Activated T-cell treated with anti-CD3 and anti-CD28 coated beads, Interleukin-2, amount 50 U/mL, for 1 hour (primary cell): ENCODE results near the gene WDR87.
"Not testable (repeated sequence)": the region's sequence is repeated elsewhere in the genome, so short reads cannot be mapped to it uniquely, and the experiment has no call there.

Source experiments
- DNase-seq: peaks from one replicate; pipeline ENCODE4 v3.0.0-alpha.2; 2020

WDR87 gene

GRCh38 chr19:37929355-37929923 is 23.0 kb upstream of the WDR87 start:
- DNase-seq: no peak

GRCh38 chr19:37928527-37929286 is 22.3 kb upstream of the WDR87 start:
- DNase-seq: no peak

GRCh38 chr19:37926711-37927110 is 20.3 kb upstream of the WDR87 start:
- no peak for DNase-seq

- no peak for DNase-seq
These were observed 19.9 kb upstream of the WDR87 start for GRCh38 chr19:37926255-37926654.

DNA sequence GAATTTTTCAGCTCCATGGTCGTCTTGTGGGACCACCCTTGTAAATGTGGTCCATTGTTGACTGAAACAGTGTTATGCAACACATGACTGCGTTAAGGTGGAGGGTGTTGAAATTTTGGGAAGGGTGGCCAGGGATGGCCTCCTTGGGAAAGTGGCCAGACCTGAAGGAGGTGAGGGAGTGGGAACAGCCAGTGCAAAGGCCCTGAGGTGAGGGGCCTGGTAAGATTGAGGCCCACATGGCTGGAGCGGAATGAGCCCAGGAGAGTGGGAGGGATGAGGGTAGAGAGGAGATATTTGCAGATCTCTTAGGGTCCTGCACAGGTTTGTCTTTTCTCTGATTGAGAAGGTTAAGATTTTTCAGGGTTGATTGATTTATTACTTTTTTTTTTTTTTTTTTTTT is 18.8 kb upstream of the WDR87 start:
- no peak for DNase-seq

GRCh38 chr19:37924573-37924972 is 18.2 kb upstream of the WDR87 start:
- DNase-seq: not testable (repeated sequence)

DNA sequence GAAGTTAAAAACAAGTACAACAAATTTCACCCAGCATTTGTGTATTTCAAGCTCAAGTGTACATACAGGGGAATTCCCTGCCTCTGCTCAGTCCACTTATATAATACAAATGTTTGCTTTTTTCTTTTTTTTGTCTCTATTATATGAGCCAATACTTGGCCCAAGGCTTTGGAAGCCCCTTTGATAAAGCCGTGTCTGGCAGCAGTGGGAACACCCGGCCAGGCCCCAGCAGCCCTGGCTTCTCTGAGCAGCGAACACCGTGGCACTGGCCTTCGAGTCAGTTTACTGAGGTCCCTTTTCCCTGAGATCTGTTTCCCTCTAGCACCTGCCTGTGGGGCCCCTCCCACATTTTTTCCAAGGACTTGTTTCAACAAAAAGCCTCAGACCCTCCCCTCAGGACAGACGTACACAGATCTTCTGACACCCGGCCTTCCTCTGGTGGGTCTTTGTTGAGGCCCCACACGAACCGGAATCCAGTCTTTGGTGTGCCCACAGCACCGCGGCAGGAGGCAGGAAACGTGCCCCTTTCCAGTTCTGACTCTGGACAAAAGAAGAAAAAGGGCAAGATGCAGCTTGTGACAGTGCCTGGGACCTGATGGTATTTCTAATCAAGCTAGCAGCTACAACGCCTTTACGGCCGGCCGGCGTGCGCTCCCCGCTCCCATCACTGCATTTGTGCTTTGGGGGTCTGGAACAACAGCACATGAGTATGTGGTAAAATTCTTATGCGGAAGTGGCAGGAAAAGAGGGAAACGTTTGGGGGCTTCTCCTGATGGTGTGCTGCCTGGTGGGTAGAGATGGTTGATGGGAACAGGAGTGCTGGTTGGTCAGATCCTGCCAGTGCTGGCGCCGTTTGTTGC is 14.4 kb upstream of the WDR87 start:
- DNase-seq: no peak

DNA sequence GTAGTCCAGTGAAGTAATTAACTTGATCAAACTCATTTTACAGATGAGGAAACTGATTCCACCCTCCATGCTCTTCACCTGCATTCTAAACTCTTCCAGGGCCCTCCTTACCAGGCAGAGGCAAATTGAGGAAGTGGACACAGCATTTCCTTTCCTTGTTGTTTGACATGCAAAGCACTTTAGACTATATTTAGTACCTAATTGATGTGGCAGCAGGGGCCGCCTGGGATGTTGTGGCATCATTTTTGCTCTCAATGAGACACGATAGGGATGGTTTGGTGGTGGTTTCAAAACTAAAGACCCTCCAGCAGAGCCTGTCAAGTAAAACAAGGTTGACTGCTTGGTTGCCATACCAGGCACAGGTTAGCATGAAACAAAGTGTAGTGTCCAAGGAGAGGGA is 8.5 kb upstream of the WDR87 start:
- DNase-seq: no peak

DNA sequence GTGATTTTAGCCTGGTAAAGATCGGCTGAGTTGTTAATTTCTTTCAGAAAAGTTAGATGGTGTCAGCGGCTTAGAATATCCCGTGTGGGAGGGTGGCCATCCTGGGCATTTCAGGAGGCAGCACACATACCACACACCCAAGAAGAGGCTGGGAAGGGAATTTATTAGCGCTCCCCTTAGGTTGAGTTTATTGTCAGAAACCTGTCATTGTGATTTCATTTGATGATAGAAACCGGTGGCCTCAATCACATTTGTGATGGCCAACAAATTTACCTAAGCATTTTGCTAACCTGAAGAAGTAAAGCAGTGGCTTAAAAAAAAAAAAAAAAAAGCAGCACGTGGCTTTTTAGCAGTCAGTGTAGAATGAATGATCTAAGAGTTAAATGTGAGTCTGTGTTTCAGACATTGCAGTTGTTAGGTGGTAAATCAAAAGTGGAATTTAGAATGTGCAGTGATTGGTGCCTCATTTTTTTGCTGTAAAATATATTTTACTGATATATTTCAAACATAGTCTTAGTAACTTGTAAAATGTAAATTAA is 3.3 kb upstream of the WDR87 start:
- DNase-seq: no peak

DNA sequence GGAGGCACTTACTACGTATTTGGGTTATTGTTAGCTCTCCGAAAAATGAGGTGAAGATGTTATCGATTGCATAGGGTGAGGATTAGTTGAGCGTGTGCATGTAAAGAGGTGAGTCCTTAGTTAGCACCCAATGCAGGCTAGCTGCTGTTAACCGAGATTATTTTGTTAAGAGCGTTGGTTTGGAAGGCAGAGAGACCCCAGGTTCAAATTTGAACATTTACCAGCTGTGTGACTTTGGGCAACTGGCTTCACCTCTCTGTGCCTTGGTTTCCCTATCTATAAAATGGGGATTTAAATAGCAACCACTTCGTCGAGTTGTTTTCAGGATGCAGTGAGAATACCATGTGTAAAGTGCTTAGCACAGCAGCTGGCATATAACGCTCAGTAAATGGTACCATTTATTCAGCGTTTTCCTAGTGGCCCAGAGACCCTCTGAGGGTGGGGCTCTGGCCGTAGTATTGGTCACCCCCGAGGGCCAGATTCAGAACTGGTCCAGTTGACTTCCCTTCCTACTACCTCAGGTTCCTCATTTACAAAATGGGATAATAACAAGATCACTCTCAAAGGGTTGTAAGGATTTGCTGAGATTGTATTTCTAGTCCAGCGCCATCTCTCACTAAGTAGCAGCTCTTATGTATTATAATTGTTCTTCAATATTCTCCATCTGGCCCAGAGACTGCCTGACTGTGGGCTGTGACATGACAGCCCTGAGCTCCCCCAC is 1.5 kb upstream of the WDR87 start:
- DNase-seq: no peak

GRCh38 chr19:37906869-37907734 is 708 bp upstream of the WDR87 start, which contains the start of gene SIPA1L3:
Gene SIPA1L3, plus strand, starts transcription at chr19:37907208. Its CDS starts 174,358 bp downstream, at chr19:38081566.
- peak; percentile 90 for DNase-seq

- DNase-seq: no peak
These were observed 3.3 kb downstream of the WDR87 start for GRCh38 chr19:37903096-37903495.

GRCh38 chr19:37902668-37903067 is 3.7 kb downstream of the WDR87 start:
- DNase-seq: peak; percentile 72

GRCh38 chr19:37899966-37900365 is 6.4 kb downstream of the WDR87 start:
- DNase-seq: no peak

DNA sequence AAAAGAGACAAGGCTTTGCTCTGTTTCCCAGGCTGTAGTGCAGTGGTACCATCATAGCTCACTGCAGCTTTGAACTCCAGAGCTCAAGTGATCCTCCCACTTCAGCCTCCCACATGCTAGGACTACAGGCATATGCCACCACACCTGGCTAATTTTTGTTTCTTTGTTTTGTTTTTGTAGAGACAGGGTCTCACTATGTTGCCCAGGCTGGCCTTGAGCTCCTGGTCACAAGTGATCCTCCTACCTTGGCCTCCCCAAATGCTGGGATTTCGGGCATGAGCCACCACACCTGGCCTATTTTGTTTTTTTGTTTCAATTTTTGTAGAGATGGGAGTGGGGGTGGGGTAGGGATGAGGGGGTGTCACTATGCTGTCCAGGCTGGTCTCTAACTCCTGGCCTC is 6.9 kb downstream of the WDR87 start:
- no peak for DNase-seq

DNA sequence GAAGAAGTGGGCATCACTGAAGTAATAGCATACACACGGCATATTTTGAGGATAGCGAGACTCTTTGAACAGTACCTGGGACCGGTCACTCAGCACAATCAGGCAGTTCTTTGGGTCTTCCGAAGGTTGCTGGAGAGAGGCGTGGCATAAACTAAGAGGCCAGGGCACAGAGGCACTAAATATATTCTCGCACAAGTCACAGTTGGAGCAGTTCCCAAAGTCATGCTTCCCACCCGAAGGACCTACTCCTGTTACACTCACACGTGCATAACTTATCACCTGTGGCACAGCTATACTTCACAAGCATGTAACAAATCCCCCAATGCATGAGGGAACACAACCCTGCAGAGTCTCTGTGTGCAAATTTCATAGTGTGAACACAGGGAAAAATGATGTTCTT is 10.2 kb downstream of the WDR87 start:
- DNase-seq: no peak

GRCh38 chr19:37893845-37894575 is 12.4 kb downstream of the WDR87 start:
- DNase-seq: no peak

DNA sequence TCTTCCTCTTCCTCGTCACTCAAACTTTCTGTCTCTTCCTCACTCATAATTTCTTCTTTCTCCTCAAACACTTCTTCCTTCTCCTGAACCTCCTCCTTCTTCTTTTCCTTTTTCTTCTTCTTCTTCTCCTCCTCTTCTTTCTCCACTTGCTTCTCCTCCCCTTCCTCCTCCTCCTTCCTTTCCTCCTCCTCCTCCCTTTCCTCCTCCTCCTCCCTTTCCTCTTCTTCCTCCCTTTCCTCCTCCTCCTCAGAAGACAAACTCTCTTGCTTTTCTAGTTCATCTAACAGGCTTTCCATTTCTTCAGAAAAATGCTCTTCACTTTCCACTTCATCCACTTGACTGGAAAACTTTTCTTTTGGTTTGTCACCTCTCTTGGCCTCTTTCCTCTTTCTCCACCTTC is 19.8 kb downstream of the WDR87 start:
- DNase-seq: no peak

DNA sequence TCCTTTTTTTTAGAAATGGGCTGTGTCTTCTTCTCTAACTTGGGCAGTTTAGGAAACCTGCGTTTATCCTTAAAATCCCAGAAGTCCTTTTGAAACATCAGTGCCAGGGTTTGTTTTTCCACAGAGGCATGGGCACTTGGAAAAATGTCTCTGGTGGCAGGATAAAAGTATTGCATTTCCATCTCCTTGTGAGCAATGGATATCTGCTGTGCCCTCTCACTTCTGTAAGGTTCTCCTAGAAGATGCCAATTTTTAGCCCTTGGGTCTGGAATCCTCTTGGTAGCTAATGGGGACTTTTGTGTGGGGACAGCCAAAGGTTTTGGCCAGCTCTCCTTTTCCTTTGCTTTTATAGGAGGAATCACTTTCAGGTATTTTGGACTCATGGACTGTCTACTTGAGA is 21.0 kb downstream of the WDR87 start:
- no peak for DNase-seq

DNA sequence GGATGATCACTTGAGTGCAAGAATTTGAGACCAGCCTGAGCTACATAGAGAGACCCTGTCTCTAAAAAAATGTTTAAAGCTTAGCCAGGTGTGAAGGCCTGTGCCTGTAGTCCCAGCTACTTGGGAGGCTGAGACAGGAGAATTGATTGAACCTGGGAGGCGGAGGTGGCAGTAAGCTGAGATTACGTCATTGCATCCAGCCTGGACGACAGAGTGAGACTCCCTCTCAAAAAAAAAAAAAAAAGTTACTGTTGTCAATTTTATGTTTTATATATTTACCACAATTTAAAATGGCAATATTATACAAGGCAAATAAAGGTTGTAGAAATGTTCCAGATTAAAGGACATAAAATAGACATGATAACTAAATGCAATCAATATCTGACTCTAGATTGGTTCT is 29.2 kb downstream of the WDR87 start:
- DNase-seq: no peak

GRCh38 chr19:37876032-37876431 is 30.4 kb downstream of the WDR87 start:
- DNase-seq: no peak
